HG02588 (cell line): ENCODE data around the gene COL26A1.
"Not testable (repeated sequence)": the region's sequence is repeated elsewhere in the genome, so short reads cannot be mapped to it uniquely, and the experiment has no call there.

Experiments used
- ATAC-seq: cut with Tn5 transposase; IDR thresholded peaks from one replicate; pipeline ENCODE4 v1.9.1; 2021; ENCODE audit warnings: mild to moderate bottlenecking, moderate library complexity; ENCODE audit not compliant: unreplicated experiment

The COL26A1 gene

DNA sequence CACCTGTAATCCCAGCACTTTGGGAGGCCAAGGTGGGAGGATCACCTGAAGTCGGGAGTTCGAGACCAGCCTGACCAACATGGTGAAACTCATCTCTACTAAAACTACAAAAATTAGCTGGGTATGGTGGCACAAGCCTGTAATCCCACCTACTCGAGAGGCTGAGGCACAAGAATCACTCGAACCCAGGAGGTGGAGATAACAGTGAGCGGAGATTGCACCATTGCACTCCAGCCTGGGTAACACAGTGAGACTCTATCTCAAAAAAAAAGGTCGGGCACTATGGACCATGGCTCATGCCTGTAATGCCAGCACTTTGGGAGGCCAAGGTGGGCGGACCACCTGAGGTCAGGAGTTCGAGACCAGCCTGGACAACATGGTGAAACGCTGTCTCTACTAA is 127.8 kb downstream of the COL26A1 start:
- not testable (repeated sequence) for ATAC-seq

DNA sequence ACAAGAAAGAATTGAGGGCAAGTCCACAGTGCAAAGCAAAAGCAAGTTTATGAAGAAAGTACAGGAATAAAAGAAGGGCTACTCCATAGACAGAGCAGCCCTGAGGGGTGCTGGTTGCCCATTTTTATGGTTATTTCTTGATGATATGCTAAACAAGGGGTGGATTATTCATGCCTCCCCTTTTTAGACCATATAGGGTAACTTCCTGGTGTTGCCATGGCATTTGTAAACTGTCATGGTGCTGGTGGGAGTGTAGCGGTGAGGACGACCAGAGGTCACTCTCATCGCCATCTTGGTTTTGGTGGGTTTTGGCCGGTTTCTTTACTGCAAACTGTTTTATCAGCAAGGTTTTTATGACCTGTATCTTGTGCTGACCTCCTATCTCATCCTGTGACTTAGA is 128.8 kb downstream of the COL26A1 start:
- not testable (repeated sequence) for ATAC-seq

DNA sequence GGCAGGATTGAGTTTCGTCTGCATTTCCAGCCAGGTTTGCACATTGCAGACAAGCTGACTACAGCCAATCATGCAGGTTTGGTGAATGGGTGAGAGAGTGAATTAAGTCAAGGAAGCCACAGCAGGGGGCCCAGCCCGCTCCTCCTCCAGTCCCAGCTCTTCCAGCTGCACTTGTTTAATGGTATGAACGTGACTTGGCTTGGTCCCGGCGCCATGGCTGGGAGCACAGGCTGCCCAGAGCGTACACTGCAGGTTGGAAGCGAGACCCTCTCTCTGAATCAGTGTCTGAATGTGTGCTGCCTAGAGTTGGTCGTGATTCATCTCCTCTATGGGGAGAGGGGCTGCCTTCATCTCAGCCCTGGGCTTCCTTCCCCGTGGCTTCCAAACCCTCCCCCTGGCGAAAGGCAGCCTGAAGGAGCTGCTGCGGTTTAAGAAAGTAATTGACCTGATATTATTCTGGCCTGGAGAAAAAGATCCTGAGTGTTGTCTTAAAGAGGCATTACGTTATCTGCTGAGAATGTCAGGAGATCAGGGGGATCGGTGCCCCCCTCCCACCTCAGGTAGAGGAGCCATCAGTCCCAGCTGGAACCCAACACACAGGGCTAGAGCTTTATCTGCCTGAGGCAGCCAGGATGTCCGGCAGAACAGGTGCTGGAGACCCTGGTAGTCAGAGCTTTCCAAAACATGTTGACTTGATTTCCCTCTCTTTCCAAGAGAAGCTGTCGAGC is 132.1 kb downstream of the COL26A1 start:
- no peak for ATAC-seq

DNA sequence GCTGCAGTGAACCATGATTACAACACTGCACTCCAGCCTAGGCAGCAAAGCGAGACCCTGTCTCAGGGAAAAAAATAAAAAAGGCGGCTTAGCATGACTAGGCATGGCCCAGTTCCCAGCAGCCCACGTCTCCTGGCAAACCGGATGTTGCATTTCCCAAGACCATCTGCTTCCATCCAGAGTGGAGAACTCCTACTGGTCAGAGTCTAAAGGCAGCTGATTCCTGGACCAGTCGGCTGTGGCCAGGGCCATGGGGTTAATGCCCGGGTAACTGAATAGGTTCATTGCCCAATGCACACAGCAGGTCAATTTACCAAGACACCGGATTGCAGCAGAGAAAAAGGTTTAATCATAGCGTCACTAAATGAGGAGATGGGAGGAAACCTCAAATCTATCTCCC is 133.3 kb downstream of the COL26A1 start:
- no peak for ATAC-seq

DNA sequence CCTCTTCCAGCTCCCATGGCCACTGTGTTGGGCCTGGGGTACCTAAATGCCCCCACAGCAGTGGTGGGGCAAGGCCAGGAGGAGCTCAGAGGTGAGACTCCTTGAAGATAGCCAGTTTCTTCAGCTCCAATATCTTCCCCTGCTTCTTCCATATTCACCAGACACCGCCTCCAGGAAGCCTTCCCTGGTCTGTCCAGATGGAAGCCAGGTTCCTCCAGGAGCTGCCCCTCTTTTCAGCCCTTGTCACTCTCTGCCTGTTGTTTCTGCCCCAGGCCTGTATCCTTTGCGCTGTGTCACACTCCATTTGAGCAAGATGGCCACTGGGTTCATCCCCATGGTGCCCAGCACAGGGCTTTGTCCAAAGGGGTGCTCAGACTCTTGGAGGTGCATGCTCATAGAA is 138.7 kb downstream of the COL26A1 start:
- no peak for ATAC-seq

DNA sequence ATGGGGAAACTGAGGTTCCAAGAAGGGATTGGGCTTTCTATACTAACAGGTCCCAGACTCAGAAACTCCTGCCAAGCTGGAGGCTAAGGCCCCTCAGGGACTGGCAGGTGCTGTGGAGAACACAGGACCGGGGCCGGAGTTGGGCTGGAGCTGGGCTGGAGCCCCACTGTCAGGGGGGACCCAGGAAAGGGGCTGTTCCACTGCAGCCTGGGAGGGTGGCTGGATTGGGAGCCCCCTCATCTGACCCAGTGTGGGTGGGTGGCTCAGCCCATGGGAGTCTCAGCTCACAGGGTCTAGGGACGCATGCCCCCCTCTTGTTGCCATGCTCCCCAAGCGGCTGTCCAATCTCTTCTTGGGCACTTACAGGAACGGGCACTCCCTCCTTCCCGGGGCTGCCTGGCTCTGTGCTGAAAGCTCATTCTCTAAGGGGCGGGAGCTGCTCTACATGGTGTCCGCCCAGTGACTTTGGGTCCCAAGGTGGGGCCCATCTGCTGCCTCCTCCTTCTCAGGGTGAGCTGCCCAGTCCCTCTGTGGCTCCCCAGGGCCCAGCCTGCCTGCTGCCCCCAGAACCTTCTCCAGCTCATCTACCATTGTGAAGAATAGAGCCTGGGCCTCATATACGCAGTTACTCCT is 139.9 kb downstream of the COL26A1 start:
- ATAC-seq = no peak

DNA sequence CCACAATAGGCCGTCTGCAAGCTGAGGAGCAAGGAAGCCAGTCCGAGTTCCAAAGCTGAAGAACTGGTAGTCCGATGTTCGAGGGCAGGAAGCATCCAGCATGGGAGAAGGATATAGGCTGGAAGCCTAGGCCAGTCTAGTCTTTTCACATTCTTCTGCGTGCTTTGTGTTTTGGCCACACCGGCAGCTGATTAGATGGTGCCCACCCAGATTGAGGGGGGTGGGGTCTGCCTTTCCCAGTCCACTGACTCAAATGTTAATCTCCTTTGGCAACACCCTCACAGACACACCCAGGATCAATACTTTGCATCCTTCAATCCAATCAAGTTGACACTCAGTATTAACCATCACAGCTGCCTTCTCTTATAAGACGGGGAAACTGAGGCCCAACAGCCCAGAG is 142.8 kb downstream of the COL26A1 start:
- not testable (repeated sequence) for ATAC-seq

DNA sequence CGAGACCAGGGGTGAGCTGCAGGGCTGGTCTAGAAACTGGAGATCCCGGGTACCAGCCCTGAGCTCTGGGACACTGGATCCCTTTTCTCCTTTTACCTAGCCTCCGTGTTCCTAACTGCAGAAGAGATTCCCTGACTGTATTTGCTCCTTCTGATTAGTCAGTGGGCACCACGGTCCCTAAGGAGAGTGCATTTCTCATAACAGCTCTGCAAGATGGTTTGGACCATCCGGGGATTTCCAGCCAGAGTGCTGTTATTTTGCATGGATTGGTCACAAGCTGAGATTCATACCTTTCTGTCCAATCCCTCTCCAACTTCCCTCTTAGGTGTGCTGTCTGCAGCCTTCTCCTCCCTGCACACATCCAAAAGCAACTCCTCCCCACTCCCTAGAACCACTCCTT is 143.9 kb downstream of the COL26A1 start:
- no peak for ATAC-seq

DNA sequence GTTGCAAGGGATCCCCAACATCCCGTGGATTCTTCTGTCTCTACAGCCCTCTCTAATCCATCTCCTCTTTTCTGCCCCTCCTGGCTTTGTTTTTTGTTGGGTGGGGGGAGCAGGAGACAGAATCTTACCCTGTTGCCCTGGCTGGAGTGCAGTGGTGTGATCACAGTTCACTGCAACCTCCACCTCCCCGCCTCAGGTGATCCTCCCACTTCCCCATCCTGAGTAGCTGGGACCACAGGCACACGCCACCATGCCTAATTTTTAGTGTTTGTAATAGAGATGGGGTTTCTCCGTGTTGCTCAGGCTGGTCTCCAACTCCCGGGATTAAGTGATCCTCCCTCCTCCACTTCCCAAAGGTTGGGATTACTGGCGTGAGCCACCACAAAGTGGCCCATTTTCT is 144.7 kb downstream of the COL26A1 start:
- ATAC-seq = no peak

DNA sequence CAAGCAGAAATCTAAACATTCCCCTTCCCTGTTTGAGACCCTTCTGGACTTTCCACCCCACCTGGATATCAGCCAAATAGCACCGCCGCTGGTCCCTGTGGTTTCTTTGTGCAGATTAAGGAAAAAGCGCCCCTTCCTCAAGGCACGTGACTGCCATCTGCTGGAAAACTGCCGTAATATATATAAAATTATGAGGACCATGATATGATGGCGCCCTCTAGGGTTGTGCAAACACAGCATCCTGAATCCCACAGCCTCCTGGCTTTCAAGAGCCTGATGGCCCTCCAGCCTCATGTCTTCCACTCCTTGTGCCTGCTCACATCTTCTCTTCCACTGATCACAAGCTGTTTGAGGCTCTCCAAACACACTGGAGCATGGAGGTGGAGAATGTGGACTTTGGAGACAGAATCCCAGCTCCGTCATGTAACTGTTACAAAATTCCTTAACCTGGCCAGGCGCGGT is 145.1 kb downstream of the COL26A1 start:
- no peak for ATAC-seq

DNA sequence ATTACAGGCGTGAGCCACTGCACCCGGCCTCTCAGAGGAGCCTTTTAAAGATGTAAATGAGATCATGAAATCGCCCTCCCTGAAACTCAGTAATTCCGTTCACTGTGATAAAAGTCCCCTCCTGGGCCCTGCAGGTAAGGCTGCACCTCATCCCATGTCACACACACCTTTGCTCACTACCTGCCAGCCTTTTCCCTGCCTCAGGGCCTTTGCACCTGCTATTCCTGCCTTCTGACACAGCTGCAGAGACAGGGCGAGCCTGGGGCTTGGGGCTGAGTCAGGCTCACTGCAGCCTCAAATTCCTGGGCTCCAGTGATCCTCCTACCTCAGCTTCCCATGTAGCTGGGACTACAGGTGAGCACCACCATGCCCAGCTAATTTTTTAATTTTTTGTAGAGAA is 147.6 kb downstream of the COL26A1 start:
- ATAC-seq = no peak

DNA sequence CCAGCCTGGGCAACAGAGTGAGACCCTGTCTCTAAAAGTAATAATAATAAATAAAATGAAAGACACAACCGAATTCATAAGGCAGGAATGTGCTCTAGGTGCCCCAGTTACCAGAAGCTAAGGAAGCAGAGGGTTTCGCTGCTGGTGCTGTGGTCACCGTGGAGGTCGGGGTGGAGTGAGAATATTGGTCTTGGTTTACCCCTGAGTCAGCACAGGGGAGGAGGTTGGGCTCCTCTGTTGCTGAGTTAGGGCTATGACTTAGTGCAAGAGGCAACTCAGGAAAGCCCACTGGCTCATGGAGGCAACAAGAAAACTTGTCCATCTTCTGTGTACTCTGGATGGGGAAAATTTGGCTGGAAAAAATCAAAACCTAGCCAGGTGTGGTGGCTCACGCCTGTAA is 149.3 kb downstream of the COL26A1 start:
- ATAC-seq = no peak

DNA sequence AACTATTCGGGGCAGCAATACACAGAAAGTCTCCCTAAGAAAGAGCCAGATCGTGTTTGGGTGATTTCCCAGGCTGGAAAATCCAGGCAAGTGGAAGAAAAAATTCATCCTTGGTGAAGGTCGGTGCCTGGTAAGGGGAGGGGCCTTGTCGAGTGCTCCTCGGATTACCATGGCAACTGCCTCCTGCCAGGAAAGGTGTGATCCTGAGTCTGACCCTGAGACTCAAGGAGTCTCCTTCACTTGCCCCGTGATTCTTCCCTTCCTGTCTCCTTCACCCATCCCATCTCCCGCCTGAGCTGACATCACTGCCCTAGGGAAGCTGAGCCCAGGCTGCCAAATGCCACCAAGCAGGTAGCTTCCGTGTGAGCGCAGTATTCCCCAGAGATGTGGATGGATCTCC is 154.2 kb downstream of the COL26A1 start:
- ATAC-seq = no peak

DNA sequence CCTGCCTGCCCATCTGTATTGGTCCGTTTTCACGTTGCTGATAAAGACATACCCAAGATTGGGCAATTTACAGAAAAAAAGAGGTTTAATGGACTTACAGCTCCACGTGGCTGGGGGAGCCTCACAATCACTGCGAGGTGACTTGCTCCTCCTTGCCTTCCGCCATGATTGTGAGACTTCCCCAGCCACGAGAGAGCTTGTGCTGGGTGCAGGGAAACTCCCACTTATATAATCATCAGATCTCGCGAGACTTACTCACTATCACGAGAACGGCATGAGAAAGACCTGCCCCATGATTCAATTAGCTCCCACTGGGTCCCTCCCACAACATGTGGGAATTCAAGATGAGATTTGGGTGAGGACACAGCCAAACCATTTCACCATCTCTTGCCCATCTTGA is 154.6 kb downstream of the COL26A1 start:
- ATAC-seq = no peak

DNA sequence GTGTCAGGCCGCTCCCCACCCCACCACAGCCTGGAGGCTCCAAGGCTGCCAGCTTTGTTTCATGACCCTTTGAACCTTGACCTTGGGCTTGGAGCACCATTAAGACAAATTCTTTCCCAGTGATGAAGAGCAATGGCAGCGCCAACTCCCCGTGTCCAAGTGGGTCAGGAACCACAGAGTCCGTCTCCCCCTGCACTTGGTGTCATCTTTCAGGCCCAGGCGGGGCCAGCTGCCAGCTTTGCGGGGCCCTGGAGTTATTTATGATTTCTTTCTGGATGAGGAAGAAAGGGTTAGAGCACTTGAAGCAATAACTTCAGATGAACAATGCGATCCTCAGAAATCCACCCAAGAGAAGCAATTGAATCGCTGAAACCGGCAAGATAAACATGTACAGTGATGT is 155.7 kb downstream of the COL26A1 start:
- ATAC-seq = no peak

DNA sequence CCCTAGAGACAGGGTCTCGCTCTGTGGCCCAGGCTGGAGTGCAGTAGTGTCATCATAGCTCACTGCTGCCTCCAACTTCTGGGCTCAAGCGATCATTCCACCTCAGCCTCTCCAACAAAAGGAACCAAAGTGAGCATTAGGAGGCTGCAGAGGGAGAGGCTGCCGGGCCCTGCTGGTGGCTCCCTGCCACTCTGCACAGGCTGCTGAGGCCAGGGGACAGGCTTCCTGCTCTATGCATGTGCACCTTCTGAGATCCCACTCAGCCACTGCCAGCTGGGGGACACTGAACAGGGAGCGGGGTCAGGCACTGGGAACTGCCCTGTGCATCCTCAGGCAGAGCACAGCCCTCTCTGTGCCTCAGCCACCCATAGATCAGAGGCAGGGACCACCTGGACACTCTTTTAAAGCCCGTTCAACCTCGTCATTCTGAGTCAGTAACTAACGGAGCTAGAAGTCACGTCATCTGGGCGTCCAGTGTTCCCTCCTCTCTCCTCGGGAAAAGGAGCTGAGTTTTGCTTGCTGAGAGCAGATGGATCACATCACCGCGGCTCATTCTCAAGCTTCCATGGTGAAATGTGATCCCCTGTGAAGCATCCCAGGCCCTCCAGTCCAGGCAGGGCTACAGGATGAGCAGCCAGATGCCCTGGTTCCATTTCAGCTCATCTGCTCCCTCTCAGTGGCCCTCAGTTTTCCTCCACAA is 156.8 kb downstream of the COL26A1 start:
- ATAC-seq = no peak

DNA sequence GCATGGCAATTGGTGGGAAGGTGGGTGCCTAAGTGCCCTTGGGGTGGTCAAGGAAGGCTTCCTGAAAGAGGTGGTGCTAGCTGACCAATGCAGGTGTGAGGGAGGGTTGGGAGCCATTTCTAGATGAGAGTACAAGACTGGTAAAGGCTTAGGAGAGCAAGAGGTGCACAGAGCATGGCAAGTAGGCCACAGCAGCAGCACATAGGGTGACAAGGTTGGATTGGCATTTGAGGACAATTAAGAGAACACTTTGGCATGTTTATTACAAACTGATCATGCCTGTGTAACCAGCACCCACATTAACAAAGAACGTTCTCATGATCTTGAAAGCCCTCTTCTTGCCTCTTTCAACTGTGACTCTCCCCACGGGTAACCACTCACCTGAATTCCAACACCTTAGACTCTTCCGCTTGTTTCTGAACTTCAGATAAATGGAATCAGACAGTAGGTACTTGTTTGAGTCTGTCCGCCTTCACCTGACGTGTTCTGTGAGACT is 158.8 kb downstream of the COL26A1 start:
- no peak for ATAC-seq

DNA sequence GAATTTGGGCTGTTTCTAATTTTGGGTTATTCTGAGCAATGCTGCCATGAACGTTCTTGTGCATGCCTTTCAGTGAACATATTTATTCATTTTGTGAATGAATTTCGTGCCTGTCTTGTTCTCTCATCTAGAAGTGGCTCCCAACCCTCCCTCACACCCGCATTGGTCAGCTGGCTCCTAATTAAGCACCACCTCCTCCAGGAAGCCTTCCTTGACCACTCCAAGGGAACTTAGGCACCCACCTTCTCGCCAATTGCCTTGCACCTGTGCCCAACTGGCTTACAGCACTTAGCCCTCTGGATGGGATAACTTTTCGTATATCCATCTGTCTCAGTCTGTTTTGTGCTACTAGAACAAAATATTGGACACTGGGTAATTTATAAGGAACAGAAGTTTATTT is 159.3 kb downstream of the COL26A1 start:
- no peak for ATAC-seq

DNA sequence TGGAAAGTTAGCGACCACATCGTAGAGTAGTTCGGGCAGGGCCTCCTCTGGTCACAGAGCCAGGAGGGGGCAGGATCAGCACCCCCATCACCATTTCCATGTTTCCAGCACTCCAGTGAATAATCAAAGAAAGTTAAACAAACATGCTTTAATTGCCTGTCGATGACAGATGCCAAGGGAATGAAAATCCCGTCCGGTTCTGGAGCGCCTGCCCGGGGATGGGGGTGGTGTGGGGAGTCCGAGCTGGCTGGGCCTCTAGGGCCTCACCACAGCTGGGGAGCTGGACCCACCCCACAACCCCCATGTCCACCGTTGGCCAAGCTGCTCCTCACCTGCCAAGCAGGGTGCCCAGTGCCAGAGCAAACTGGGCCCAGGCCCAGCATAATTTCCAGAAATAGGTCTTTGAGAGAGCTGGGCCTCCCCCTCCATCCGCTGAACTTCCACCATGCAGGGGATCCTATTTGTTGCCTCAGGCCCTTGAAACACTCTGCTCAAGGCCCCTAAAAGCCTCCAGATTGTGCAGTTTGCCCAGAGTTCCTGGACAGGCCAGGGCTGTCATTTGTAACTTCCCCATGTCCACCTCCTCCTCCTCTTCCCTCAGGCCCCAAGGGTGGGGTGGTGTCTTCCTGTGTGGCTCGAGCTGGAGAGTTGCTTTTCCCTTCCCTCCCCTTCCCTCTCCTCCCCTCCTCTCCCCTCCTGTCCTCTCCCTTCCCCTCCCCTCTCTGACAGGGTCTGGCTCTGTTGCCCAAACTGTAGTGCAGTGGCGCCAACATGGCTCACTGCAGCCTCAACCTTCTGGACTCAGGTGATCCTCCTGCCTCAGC is 165.4 kb downstream of the COL26A1 start:
- ATAC-seq = no peak

DNA sequence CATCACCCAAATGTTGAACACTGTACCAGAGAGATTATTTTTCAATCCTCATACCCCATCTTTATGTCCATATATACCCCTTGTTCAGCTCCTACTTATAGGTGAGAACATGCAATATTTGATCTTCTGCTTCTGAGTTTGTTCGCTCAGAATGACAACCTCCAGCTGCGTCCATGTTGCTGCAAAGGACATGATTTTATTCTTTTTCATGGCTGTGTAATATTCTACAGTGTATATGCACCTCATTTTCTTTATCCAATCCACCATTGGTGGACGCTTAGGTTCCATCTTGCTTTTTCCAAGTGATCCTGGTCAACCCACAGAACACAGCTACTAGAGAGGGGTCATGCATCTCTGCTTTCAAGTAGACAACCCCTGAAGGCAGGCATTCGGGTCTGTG is 166.9 kb downstream of the COL26A1 start:
- no peak for ATAC-seq

DNA sequence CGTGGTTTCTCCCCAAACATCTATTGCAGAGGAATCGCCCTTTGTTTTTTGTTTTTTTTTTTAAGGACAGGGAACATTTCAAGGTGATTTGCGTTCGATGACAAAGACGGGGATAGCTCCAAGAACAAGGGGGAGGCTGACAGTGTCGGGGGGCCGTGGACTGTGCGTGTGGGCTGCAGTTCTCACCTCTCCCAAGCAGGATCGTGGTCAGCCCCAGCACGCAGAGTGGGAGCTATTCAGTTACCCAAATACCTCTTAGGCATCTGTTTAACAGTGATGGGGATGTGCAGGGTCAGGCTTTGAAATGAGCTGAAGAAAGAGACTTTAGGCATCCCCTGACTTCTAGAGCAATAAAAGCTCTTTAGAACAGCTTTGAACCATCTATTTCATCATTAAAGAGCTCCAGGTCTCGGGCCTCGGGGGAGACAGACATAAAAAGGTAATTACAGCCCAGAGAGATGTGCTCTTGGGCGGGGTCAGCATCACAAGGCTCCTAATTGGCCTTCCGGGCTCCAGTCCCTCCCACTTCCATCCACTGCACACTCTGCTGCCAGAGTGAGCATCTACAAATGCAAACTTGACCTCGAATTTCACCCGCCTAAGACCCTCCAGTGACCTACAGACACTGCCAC is 169.2 kb downstream of the COL26A1 start:
- ATAC-seq = no peak
